Measurements from ENCODE around the gene CXorf49.
"Not testable (repeated sequence)": the region's sequence is repeated elsewhere in the genome, so short reads cannot be mapped to it uniquely, and the experiment has no call there.

The CXorf49 gene

DNA sequence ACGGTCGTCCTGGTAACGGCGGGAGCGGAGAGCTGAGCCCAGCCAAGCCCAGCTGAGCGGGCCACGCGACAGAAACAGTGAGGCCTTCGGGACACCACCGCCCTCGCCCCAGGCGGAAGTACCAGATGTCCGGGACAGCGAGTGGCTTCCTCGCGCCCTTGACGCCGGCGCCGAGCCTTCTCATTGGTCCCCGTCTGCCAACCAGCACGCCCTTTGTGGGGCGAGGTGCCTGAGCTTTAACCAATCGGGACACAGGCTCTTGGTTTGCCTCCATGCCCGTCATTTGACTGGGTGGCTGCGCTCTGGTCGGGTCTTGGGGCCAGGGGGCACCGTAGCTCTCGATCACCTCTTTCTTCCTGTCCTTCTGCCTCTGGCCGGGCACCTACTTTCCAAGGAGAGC is at the start of gene CXorf49:
TSS of gene CXorf49 (minus strand) at position 101 of the 400 bp plus-strand sequence. CDS start 134 bp downstream, outside the sequence.
- H3K9me3 Mint-ChIP-seq; H3K27me3 Mint-ChIP-seq; DNase-seq; H3K4me1 Mint-ChIP-seq; H3K36me3 Mint-ChIP-seq; H3K4me3 Mint-ChIP-seq; ATAC-seq (replicated peaks); H3K27ac Mint-ChIP-seq: not testable (repeated sequence)

- not testable (repeated sequence) for DNase-seq, H3K27me3 Mint-ChIP-seq, H3K4me3 Mint-ChIP-seq, H3K9me3 Mint-ChIP-seq, H3K36me3 Mint-ChIP-seq, H3K27ac Mint-ChIP-seq, H3K4me1 Mint-ChIP-seq
- peak in 1 of 2 donors; percentile 56 for ATAC-seq (replicated peaks)
These were observed 49.0 kb upstream of the CXorf49 start for GRCh38 chrX:71767134-71767533.

GRCh38 chrX:71765613-71766012 is 47.5 kb upstream of the CXorf49 start:
- not testable (repeated sequence) for H3K36me3 Mint-ChIP-seq; H3K27ac Mint-ChIP-seq; ATAC-seq (replicated peaks); H3K9me3 Mint-ChIP-seq; H3K4me1 Mint-ChIP-seq; DNase-seq; H3K27me3 Mint-ChIP-seq; H3K4me3 Mint-ChIP-seq

GRCh38 chrX:71764832-71765231 is 46.7 kb upstream of the CXorf49 start:
- not testable (repeated sequence) for H3K27ac Mint-ChIP-seq; H3K4me1 Mint-ChIP-seq; H3K9me3 Mint-ChIP-seq; H3K36me3 Mint-ChIP-seq; H3K4me3 Mint-ChIP-seq; DNase-seq; H3K27me3 Mint-ChIP-seq; ATAC-seq (replicated peaks)

DNA sequence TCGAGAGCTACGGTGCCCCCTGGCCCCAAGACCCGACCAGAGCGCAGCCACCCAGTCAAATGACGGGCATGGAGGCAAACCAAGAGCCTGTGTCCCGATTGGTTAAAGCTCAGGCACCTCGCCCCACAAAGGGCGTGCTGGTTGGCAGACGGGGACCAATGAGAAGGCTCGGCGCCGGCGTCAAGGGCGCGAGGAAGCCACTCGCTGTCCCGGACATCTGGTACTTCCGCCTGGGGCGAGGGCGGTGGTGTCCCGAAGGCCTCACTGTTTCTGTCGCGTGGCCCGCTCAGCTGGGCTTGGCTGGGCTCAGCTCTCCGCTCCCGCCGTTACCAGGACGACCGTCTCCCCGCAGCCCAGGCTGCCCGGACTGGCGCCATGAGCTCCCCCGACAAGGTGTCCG is 45.0 kb upstream of the CXorf49 start, which contains the start of gene CXorf49B:
TSS of gene CXorf49B (plus strand) at position 301 of the 400 bp plus-strand sequence. CDS start at position 376, 75 bp downstream.
- not testable (repeated sequence) for ATAC-seq (replicated peaks); H3K9me3 Mint-ChIP-seq; H3K27me3 Mint-ChIP-seq; H3K4me1 Mint-ChIP-seq; H3K4me3 Mint-ChIP-seq; DNase-seq; H3K36me3 Mint-ChIP-seq; H3K27ac Mint-ChIP-seq

GRCh38 chrX:71760688-71761281 is 42.7 kb upstream of the CXorf49 start:
- H3K27me3 Mint-ChIP-seq, H3K27ac Mint-ChIP-seq, H3K4me1 Mint-ChIP-seq, H3K36me3 Mint-ChIP-seq, H3K9me3 Mint-ChIP-seq, H3K4me3 Mint-ChIP-seq, DNase-seq: not testable (repeated sequence)
- ATAC-seq (replicated peaks): peak in 1 of 2 donors; percentile 38

DNA sequence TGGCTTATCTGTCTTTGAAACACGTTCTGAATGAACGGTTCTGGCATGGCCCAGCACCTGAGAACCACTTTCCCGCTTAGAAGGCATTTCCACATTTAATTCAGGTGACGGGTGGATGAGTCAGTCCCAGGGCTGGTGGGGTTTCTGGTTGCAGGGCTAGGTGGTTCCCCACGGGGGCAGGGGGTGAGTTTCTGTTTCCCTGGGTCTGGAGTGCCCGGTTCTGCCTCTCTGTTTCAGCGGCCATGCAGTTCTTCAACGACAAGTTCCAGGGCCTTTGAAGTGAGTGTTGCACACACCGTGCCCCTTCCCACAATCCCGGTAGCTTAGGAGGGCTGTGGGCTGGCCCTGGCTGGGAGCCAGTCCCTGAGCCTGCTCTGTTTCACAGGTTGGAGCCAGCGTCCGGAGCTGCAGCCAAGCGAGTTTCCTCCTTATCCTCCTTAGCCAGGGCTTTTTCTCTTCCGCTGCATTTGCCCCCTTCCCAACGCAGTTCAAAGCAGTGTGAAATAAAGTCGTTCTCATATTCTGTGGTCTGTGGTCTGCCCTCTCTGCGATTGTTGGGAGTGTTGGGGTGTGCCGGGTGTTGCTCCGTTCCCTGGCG is 2.3 kb upstream of the CXorf49 start:
- H3K4me3 Mint-ChIP-seq; H3K27ac Mint-ChIP-seq; H3K4me1 Mint-ChIP-seq; DNase-seq; H3K9me3 Mint-ChIP-seq; H3K27me3 Mint-ChIP-seq; ATAC-seq (replicated peaks); H3K36me3 Mint-ChIP-seq: not testable (repeated sequence)

DNA sequence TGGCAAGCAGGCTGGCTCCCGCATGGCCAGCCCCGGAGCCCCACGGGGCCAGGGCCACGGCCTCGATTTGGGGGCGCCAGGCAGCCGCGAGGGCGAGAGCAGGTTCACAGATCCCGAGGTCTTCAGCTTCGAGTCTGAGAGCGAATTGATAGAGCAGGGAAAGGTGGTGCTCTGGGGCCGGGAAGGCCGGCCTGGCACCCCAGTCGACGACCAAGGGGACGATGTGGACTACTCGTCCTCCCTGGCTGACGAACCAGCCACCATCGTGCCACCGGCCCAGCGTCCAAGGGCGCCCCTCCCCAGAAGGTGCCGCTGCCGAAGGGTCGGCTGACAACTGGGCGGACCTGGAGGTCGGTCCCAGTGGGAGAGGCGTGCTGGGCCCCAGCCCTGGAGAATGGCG is 1.1 kb upstream of the CXorf49 start:
- H3K27ac Mint-ChIP-seq; H3K36me3 Mint-ChIP-seq; H3K4me1 Mint-ChIP-seq; H3K27me3 Mint-ChIP-seq; H3K4me3 Mint-ChIP-seq; DNase-seq; ATAC-seq (replicated peaks); H3K9me3 Mint-ChIP-seq: not testable (repeated sequence)

DNA sequence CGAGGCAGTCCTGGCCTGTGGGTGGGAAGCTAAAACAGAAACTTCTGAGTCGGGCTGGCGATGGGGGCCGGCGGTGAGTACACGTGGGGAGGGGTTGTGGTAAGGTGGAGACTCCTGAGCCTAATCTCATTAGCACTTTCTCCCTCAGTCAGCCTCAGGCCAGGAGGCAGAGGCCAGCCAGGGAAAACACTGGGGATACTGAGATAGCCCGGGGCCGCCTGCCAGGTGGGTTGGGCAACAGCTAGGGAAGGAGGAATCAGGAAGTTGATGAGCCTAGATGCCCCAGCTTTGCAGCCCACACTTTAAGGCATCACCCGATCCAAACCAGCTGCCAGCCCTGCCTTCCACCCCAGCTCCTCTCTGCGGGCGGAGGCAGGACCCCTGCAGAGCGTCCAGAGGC is 1.8 kb downstream of the CXorf49 start:
- ATAC-seq (replicated peaks); H3K4me3 Mint-ChIP-seq; DNase-seq; H3K36me3 Mint-ChIP-seq; H3K4me1 Mint-ChIP-seq; H3K9me3 Mint-ChIP-seq; H3K27ac Mint-ChIP-seq; H3K27me3 Mint-ChIP-seq: not testable (repeated sequence)

DNA sequence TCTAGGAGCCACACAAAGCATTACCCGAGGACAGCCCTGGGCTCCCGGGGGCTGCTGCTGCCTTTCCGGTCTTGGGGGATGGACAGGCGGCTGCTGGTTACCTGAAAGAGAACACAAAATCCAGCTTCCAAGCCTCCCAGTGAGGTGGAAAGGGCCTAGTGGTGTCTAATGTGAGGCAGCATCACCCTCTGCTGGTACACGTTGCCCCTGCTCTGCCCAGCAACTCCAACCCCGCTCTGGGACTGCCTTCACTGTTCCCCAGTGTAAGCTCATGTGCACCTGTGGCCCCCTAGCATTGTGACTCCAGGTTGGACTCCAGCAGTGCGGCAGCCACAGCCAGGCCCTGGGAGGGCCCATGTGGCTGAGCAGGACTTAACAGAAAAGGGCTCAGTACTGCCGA is 2.5 kb downstream of the CXorf49 start:
- not testable (repeated sequence) for H3K4me3 Mint-ChIP-seq; DNase-seq; H3K27me3 Mint-ChIP-seq; H3K27ac Mint-ChIP-seq; H3K36me3 Mint-ChIP-seq; H3K4me1 Mint-ChIP-seq; H3K9me3 Mint-ChIP-seq; ATAC-seq (replicated peaks)

GRCh38 chrX:71714064-71714463 is 4.0 kb downstream of the CXorf49 start:
- H3K4me1 Mint-ChIP-seq, H3K36me3 Mint-ChIP-seq, H3K27ac Mint-ChIP-seq, DNase-seq, H3K9me3 Mint-ChIP-seq, H3K4me3 Mint-ChIP-seq, H3K27me3 Mint-ChIP-seq: not testable (repeated sequence)
- peak in 1 of 2 donors; percentile 27 for ATAC-seq (replicated peaks)

- H3K4me3 Mint-ChIP-seq, H3K9me3 Mint-ChIP-seq, H3K36me3 Mint-ChIP-seq, H3K27ac Mint-ChIP-seq, H3K27me3 Mint-ChIP-seq, DNase-seq, H3K4me1 Mint-ChIP-seq: not testable (repeated sequence)
- ATAC-seq (replicated peaks): peak; percentile 59 to 72
These were observed 15.2 kb downstream of the CXorf49 start for GRCh38 chrX:71702853-71703252.

DNA sequence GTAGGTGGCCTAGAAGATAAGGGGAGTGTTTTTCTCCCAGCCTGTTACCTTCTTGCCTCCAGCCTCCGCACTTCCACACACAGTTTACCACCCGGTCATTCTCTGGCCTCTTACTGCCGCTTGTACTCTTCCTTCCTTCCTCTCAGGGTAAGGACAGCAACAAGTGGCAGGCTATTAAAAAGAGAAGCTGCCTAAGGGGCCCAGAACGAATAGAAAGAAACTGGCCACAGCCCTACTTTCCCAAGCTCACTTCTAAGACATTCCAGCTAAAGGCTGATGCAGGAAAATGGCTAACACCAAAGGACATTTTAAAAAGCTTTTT is 19.1 kb downstream of the CXorf49 start:
- H3K4me3 Mint-ChIP-seq; H3K4me1 Mint-ChIP-seq; H3K27me3 Mint-ChIP-seq; DNase-seq; ATAC-seq (replicated peaks); H3K9me3 Mint-ChIP-seq; H3K36me3 Mint-ChIP-seq; H3K27ac Mint-ChIP-seq: not testable (repeated sequence)

- not testable (repeated sequence) for H3K9me3 Mint-ChIP-seq; H3K27ac Mint-ChIP-seq; DNase-seq; H3K27me3 Mint-ChIP-seq; ATAC-seq (replicated peaks); H3K36me3 Mint-ChIP-seq; H3K4me3 Mint-ChIP-seq; H3K4me1 Mint-ChIP-seq
These were observed 19.6 kb downstream of the CXorf49 start for GRCh38 chrX:71698299-71699022.
